GM12874 (cell line): ENCODE data around the gene XIRP1.

Experiments used
- TF ChIP-seq, protein P1 (sequence below): IDR thresholded peaks from 2 replicates; pipeline ENCODE4 v1.5.1; 2011; ENCODE audit warnings: low read depth, mild to moderate bottlenecking, control low read depth, low read length, moderate library complexity; ENCODE audit not compliant: insufficient read depth

XIRP1 gene

GRCh38 chr3:39137991-39138803, 54.2 kb downstream of the XIRP1 start:
- TF ChIP-seq, protein P1, sequence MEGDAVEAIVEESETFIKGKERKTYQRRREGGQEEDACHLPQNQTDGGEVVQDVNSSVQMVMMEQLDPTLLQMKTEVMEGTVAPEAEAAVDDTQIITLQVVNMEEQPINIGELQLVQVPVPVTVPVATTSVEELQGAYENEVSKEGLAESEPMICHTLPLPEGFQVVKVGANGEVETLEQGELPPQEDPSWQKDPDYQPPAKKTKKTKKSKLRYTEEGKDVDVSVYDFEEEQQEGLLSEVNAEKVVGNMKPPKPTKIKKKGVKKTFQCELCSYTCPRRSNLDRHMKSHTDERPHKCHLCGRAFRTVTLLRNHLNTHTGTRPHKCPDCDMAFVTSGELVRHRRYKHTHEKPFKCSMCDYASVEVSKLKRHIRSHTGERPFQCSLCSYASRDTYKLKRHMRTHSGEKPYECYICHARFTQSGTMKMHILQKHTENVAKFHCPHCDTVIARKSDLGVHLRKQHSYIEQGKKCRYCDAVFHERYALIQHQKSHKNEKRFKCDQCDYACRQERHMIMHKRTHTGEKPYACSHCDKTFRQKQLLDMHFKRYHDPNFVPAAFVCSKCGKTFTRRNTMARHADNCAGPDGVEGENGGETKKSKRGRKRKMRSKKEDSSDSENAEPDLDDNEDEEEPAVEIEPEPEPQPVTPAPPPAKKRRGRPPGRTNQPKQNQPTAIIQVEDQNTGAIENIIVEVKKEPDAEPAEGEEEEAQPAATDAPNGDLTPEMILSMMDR, result no peak

DNA sequence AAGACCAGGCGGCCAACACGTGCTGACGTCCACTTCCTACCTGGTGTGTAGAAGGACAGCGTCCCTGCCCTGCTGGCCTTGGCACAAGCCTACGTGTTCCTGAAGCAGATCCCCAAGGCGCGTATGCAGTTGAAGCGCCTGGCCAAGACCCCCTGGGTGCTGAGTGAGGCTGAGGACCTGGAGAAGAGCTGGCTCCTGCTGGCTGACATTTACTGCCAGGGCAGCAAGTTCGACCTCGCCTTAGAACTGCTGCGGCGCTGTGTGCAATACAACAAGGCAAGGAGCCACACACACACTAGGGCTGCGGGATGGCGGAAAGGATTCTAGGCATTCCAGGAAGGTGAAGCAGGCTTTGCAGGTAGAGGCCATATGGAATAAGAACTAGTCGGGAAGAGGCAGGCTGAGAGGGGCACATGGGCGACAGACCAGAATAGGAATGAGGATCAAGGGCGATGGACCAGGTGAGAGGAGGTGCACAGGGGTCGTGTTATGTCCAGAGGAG, 54.9 kb downstream of the XIRP1 start:
- TF ChIP-seq, protein P1, result no peak

- TF ChIP-seq, protein P1, result no peak
Measured at GRCh38 chr3:39136533-39137434, 55.6 kb downstream of the XIRP1 start.

GRCh38 chr3:39135170-39135805, 57.1 kb downstream of the XIRP1 start:
- TF ChIP-seq, protein P1, result no peak

DNA sequence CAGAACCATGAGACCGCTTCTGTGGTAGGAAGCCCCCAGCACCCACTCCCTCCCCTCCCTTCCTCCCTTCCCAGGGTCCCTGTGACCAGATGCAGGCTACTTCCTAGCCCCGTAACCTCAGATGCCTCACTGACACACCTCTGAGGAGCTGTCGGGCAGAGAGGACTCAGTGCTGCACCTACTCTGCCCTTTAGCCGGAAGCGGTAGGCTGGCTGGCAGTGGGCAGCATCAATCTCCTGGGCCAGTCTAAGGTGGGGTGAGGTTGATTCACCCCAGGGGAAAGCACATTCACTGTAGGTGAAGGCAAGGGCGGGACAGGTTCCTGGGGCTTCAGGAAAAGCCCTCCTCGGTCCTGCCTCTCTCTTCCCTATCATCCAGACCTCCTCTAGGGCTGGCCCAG, 58.1 kb downstream of the XIRP1 start:
- TF ChIP-seq, protein P1, result no peak

- TF ChIP-seq, protein P1, result no peak
Measured at GRCh38 chr3:39133822-39134221, 58.6 kb downstream of the XIRP1 start.
